HG03025 (cell line): ENCODE measurements around the gene BCL2L11.

Experiments
- ATAC-seq: cut with Tn5 transposase; IDR thresholded peaks from one replicate; pipeline ENCODE4 v1.9.1; 2021; ENCODE audit warnings: mild to moderate bottlenecking, moderate library complexity; ENCODE audit not compliant: unreplicated experiment, low FRiP score

BCL2L11 gene

DNA sequence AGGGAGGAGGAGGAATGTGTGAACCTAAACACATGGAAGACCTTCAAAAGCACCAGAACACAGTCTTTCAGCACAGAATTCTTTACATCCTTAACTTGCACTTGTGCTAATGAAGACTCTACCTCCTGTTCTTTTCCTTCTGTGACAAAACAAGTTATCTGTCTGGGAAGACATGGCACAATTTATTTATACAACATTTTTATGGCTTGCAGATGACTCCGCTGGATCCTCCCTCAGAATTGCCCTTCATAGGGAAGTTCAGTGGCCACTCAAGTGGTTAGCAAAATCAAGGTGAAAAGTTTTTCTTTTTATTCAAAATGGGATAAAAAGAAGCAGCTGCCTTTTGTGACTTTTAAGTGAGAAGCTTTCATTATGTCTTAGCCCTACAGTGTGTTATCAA lies 21.4 kb downstream of the BCL2L11 start:
- no peak for ATAC-seq

DNA sequence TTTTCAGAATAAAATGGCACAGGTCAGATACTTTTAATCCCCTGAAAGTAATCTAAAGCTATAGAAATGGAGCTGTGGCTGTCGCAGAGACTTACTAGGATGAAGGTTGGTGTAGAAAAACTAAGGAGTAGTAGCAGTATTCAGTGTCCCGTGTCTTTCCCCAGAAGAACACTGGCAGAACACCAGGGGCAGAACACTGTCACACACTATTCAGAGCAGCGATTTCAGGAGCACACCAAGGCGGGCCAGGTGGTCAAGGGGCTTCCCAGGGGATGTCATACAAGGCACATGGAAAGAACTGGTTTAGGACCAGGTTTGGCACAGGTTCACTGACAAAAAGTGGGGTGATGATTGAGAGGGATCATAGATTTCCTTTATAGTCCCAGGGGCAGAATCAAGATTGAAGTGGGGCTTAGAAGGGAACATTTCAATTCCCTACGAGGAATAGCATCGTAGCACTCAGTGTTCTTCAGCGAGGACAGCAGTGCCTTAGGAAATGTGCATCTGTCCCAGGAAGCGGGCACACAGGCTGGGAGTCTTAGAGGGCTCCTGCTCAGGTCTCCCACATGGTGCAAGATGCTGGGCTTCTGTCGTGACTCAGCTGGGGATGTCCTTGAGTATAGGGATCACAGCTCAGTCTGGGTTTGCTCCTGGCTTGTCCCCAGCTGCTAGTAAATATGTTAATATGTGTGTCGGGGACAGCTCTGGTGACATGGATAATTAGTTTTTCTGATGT lies 22.6 kb downstream of the BCL2L11 start:
- no peak for ATAC-seq

DNA sequence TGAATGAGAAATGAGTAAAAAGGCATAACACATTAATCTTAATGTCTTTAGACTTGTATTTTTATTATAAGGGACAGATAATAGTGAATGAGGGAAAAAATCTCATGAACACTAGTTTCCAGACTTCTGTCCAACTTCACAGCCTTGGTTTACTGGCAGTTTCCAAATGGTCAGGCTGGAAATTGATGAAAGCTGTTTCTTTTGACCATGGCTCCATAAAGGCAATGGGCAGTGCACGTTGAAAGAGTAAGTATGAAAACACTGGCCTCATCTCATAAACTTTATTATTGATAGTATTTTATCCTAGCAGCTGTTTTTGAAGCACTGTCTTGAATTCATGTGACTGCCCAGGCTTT lies 23.1 kb downstream of the BCL2L11 start:
- no peak for ATAC-seq

DNA sequence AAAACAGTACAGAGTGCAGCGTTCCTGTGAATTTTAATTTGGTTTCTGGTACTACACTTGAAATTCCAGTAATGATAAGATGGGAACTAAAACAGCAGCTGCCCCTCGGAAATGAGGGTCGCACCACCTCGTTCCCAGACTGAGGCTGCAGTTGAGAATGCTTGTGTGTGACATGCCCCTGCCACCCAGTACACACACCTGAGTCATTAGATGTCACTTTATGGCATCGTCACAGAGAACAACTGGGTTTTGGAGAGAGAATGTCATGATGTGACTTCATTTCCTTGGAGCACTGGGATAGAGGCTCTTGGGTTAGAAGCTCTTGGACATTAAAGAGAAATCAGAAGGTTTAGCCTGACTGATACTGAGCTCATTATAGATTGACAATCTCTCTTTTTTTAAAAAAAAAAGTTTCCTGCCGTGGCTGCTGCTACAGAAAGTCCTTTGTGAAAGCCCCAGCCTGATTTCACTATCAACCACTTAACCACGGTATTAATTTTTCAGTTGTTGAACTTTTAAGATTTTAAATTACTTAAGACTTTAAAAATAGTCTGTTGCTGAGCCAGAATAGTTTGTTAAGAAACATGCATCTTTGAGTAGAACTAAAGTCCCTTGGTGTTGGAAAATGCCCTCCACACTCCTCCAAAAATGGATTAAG lies 24.5 kb downstream of the BCL2L11 start:
- ATAC-seq = no peak

DNA sequence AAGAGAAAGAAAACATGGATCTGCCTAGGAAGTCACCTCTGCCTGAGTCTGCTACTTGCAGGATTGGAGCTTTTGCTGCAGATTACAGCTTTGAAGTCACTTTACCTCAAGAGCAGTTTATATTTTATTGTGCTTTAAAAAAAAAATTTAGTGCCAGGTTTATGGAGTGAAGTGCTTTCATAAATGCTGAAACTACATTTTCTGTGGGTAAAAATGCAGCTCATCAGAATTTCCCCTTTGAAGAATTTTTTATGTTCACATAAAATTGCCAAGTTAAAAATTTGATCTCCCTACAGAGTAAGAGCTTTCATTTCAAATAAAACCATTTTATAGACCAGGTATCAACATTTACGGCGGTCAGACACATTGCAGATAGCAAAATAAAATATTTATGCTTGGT lies 25.2 kb downstream of the BCL2L11 start:
- ATAC-seq = no peak

DNA sequence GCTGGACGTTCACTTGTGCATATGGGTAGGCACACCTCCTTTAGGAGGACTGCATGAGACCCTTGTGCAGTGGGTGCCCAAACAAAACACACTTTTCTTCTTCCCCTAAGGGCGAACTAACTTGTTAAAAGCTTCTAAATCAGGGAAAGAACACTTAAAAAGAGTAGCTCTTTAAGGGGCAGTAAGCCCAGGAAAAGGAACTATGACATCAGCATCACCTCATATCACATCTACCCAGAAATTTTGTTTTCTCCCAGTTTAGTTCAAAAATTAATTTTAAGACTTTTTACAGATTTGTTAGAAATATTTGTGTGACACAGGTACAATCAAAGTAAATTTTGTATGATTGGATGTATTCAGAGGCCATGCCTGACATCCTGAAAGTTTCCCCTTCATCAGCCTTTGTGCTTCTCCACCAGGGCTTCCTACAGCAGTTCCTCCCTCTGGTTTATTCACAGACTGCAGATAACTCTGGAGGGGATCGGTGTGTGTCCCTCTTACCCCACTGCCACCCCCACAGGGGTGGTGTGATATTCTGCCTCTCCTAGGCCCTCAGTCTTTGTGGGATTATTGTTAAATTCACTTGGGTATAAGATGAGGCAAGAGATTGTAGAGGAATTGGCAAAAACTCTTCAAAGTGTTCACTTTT lies 27.6 kb downstream of the BCL2L11 start:
- no peak for ATAC-seq

DNA sequence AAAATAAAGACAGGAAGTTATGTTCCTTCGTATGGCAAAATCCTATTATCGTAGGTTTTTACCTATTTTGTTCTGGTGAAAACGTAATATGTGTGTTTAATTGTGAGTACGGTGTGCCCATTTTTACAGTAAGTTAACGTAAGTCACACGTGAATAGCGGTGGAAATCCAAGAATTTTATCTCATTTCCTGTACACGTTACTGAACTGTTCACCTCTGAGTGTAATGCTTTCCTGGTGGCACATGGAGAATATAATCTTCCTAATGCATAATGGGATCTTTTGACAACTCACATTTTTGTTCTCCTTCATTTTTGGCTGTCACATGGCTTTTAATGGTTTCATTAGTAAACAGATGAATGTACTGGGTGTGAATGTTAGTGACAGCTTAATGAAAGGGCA lies 28.2 kb downstream of the BCL2L11 start:
- ATAC-seq = no peak

DNA sequence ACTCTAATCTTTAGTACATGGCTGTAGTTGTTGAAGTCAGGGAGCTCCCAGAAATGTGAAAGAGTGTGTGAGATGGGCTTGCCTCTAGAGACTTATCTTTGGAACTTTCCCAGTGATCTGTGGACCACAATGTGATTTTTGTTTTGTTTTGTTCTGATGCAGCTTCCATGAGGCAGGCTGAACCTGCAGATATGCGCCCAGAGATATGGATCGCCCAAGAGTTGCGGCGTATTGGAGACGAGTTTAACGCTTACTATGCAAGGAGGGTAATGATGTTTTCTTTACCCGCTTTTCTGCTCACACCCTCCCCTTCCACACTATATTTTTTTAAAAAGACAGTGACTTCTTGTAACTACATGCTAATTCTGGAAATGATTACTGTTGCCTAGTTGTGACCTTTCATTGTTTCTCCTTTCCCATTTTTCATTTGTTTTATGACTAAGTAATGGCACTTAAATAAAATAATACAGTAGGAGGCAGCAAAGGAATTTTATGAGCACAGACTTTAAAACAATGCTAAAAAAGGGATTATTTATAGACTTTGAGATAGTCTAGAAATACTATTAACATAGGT lies 29.3 kb downstream of the BCL2L11 start:
- ATAC-seq = no peak

DNA sequence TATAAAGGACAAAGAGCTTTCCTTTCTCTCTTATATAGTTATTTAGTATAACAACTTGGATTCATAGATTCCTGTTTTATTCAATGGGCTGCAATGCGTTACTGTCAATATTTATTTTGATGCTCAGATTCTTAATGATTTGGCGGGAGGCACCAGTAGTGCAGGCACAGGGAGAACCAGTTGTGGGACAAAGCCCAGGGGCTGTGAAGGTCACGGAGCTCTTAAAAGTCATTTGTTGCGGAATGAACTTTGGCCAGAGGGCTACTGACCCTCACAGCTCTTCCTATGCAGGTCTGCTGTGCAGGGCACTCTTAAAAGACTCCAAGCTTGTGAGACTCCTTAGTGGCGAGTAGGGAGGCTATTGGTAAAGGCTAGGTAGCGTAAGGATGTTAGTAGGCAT lies 34.0 kb downstream of the BCL2L11 start:
- no peak for ATAC-seq

DNA sequence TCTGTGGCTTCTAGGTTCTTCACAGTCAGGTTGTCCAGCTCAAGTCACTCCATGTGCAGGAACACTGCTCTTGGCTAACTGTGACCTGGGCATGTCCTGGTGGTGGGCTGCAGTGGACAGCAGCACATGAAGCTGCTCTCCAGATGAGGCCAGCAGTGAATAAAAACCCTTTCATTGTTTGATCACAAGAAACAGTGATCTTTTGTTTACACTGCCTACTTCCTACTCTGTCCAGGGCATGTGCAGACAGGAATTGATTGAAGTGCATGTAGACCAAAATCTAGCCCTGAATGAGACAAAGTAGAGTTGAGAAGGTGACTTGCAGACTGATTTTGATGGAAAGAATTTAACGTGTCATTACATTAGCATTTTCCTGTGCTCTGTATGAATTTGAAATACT lies 34.9 kb downstream of the BCL2L11 start:
- ATAC-seq = no peak

DNA sequence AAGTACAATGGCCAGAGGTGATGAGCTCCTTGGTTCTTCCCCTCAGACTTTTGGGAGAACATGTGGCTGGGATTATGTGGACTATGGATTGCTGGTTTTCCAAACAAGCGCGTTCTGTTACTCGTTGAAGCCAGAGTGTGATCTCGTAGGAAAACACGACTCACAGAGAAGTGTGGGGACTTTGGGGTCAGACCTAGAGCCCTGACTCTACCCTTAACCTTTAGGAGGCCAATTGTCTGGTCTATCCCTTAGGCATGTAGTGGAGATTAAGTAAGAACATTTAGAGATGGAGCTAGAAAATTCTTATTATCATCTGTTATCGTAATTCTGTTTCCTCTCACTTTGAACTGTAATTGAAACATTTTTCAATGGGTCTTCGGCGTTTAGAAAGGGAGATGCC lies 35.8 kb downstream of the BCL2L11 start:
- no peak for ATAC-seq

DNA sequence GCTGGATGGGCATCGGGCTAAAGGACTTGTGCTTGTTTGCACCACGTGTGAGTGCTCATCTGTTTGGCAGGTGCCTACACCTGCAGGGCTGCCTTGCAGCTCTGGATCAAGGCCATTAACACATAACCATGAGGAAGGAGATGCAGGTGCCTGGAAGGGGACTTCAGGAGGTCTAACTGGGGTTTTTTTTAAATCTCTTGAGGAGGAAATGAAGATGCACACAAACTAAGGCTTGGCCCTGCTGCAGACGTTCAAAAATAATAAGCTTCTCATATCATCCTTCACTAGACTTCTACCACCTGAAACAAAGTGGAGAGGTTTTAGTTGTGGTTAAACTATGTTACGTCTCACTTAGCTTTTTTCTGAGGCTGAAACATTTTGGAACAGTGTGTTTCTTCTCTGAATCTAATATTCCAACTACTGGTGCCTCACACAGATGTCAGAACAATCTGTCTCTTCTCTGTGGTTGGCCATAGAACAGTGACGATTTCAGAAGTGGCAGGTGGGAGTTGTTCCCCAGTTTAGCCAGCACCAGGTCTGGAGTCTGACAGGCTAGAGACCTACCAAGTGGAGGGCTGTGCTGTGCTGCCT lies 36.5 kb downstream of the BCL2L11 start:
- ATAC-seq = peak; percentile 48

DNA sequence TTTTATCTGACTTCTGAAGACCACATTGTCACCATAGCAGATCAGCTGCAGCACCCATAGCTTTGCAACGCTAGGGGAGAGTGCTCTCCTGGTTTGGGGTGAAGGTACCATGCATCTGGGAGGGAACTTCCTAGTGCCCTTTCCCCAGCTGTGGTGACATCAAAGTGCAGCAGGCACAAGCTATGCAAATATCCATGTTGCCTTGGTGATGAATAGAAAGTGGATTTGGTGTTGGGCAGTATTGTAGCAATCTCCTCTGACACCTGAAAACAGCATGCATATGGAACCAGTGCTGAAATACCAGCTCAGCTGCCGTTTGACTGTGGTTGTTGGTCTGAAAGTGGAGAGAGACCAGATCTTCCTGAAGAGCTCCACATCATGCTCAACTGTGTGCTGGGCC lies 37.1 kb downstream of the BCL2L11 start:
- peak; percentile 60 for ATAC-seq

DNA sequence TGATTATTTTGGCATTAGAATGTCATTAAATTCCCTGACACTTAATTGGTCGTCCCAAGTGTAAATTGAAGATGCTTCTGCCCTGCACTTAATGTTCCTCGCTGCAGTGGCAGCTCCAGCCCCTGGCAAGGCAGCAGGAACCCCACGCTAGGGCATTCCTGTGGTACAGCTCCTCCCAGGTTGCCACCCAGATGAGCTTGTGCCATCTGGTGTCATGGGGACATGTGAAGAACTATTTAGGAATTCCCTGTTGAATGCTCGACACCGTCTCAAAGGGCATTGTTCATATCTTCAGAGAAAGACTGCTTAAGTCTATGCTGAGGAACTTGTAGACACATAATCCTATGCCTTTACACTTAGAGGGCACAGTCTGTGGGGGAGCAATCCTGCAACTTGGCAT lies 38.9 kb downstream of the BCL2L11 start:
- ATAC-seq = no peak

DNA sequence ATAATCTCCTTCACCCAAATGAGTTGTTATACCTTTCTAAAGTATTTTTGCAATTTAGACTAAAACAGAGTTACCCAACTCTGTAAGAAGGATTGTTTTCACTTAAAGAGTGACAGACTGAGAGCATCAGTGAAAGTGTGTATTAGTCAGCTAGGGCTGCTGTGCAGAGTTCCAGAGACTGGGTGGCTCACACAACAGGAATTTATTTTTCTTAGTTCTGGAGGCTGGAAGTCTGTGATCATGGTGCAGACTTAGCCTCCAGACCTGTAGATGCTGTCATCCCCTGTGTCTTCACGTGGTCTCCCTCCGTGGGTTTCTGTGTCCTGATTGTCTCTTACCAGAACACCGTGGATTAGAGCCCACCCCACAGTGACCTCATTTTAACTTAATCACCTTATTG lies 40.0 kb downstream of the BCL2L11 start:
- ATAC-seq = no peak

DNA sequence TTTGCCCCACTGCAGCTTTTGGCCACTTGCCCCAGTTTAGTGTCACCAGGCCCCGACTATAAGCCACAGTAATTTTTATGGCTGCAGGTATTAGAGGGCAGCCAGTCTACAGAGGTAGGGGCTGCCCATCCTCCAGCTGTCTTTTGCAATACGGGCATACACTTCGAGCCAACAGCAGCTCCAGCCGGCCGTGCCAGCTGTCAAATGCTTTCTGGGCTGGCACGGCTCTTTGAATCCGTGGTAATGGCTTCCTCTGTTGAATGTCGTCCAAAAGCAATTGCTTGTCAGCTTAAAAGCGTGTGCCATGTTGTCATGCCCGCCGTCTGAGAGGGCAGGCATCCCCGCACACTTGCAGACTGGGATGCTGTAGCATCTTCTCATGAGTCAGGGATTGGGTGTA lies 41.3 kb downstream of the BCL2L11 start:
- no peak for ATAC-seq

DNA sequence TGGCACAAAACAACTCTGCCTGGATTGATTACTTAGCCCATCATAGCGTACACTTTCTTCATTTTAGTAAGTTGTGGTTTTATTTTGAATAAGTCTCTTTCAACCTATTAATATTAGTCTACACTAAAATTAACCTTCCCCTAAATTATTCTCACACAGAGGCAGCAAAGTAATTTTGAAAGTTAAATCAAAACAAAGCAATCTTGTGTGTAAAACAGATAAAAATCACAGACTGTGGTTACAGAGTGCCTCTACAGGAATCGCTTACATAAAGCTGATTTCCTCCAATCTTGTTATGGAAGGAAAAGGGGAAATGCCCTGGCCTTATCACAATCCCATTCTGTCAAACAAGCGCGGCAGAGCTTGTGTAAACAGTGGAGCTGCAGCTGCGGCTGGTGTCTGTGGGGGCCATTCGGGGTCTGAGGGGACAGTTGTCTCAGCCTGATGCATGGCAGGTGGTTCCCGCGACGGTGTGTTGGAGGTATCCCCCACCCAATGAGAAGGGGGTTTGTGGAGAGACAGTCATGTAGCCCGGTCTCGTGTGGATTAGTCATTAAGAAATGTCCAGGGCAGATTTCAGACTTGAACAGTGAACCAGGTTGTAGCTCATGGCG lies 42.1 kb downstream of the BCL2L11 start:
- ATAC-seq = no peak

DNA sequence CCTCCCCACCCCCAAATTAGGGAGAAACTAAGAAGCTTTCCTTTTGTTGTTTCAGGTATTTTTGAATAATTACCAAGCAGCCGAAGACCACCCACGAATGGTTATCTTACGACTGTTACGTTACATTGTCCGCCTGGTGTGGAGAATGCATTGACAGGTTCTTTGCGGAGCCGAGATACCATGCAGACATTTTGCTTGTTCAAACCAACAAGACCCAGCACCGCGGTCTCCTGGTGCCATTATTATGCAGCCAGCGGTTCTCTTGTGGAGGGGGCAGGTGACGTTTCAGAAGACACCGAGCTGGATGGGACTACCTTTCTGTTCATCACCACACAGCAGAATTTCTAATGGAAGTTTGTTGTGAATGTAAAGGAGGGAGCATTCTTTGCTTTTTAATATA lies 43.4 kb downstream of the BCL2L11 start:
- no peak for ATAC-seq

DNA sequence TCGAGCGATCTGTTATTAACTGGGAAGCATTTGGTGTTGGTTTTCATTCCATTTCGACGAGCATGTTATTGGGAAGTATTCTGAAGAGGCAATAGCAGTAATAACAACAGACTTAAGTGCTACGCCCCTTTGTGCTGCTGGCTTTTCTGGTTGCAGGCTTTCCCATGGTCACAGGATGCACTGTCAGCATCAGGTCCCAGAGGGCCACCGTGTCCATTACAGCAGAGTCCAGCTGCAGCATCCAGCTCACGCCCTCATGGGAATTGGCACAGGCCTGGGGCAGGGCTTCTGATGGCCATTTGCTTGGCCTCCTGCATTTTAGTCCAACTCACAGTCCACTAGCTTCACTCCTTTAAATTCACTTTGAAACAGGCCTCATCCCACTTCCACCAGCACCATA lies 44.4 kb downstream of the BCL2L11 start:
- ATAC-seq = no peak

DNA sequence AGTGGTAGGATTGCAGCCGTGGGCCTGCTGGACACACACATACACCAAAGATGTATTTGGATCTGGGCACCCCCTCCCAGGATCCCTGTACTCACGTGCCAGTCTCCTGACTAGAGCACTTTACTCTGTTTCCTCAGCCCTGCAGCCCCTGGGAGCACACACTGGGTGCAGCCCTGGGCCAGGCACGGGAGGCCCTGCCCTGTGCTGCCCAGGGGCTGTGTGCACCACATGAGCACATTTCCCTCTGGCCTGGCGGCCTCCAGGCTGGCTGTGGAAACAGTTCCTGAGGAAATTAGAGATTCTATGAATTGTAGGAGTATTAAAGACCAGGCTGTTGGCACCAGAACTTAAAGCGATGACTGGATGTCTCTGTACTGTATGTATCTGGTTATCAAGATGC lies 45.4 kb downstream of the BCL2L11 start:
- no peak for ATAC-seq
